IMR-90 (cell line): Measurements from ENCODE around the gene SAMHD1. TPM values are rescaled to one million over a fixed set of nuclear protein-coding genes. Genes with fewer than 3 reads are reported as not detected.

Experiments
- ATAC-seq: fragments of 200-7000 bp; cut with Tn5 transposase; 2 replicates; pipeline ENCODE4 v1.9.1; 2020; ENCODE audit warnings: low read depth, mild to moderate bottlenecking, moderate library complexity
- BruUV-seq: library from RNA; stranded (reverse); fragments of 400-500 nt; replicated peaks from 2 replicates; lab custom pipeline; 2021; lab: Mats Ljungman, UMichigan
- CTCF ChIA-PET: fragments of 300-600 bp; formaldehyde crosslinking; extraction: SDS; loops from one replicate; lab custom pipeline; 2021; ENCODE audit warnings: antibody characterized with exemption; lab: Yijun Ruan, JAX
- POLR2A ChIA-PET: fragments of 300-600 bp; sonication (Branson Sonifier 250); formaldehyde crosslinking; loops from one replicate; lab custom pipeline; 2022; ENCODE audit warnings: antibody characterized with exemption; ENCODE audit not compliant: unreplicated experiment; lab: Charles Lee
- DNase-seq: peaks from one replicate; pipeline ENCODE4 v3.0.0; 2013
- H2AFZ ChIP-seq: replicated peaks from 2 replicates; pipeline ENCODE3; 2013; ENCODE audit warnings: low read length, mild to moderate bottlenecking; ENCODE audit not compliant: poor library complexity
- H2AK5ac ChIP-seq: 2 replicates; pipeline ENCODE4 v1.6.1; 2013; ENCODE audit warnings: low read depth, low read length, inconsistent platforms
- H2AK9ac ChIP-seq: replicated peaks from 2 replicates; pipeline ENCODE3; 2013; ENCODE audit warnings: mild to moderate bottlenecking, low read depth, low read length, moderate library complexity; ENCODE audit not compliant: poor library complexity
- H2BK120ac ChIP-seq: 2 replicates; pipeline ENCODE4 v1.6.1; 2013; ENCODE audit warnings: low read depth, low read length, inconsistent platforms
- H2BK15ac ChIP-seq: 3 replicates; pipeline ENCODE4 v1.6.1; 2013; ENCODE audit warnings: low read depth, low read length, inconsistent platforms
- H2BK20ac ChIP-seq: 2 replicates; pipeline ENCODE4 v1.6.1; 2013; ENCODE audit warnings: low read depth, mild to moderate bottlenecking, inconsistent platforms, low read length, moderate library complexity
- H2BK5ac ChIP-seq: 2 replicates; pipeline ENCODE4 v1.6.1; 2013; ENCODE audit warnings: mild to moderate bottlenecking, low read depth, low read length, inconsistent platforms; ENCODE audit not compliant: poor library complexity, severe bottlenecking
- H3K14ac ChIP-seq: replicated peaks from 2 replicates; pipeline ENCODE4 v1.6.1; 2013; ENCODE audit warnings: low read depth, low read length, inconsistent platforms
- H3K18ac ChIP-seq: 2 replicates; pipeline ENCODE4 v1.6.1; 2013; ENCODE audit warnings: low read depth, low read length, control low read depth
- H3K23ac ChIP-seq: 2 replicates; pipeline ENCODE4 v1.6.1; 2013; ENCODE audit warnings: low read depth, low read length, inconsistent platforms
- H3K27ac ChIP-seq: 2 replicates; pipeline ENCODE4 v1.5.1; 2013; ENCODE audit warnings: mild to moderate bottlenecking, control low read depth, low read length; ENCODE audit not compliant: insufficient read depth
- H3K27me3 ChIP-seq: 2 replicates; pipeline ENCODE4 v1.6.1; 2013; ENCODE audit warnings: low read length; ENCODE audit not compliant: control insufficient read depth, insufficient read depth
- H3K36me3 ChIP-seq: 2 replicates; pipeline ENCODE4 v1.6.1; 2013; ENCODE audit warnings: low read length, mixed read lengths; ENCODE audit not compliant: control insufficient read depth, insufficient read depth
- H3K4ac ChIP-seq: 2 replicates; pipeline ENCODE4 v1.6.1; 2013; ENCODE audit warnings: low read depth, low read length, inconsistent platforms
- H3K4me1 ChIP-seq: 2 replicates; pipeline ENCODE4 v1.6.1; 2013; ENCODE audit warnings: low read length, mixed read lengths; ENCODE audit not compliant: control insufficient read depth, insufficient read depth
- H3K4me2 ChIP-seq: 2 replicates; pipeline ENCODE4 v1.6.1; 2013; ENCODE audit warnings: low read depth, mild to moderate bottlenecking, control low read depth, low read length, moderate library complexity
- H3K4me3 ChIP-seq: 2 replicates; pipeline ENCODE4 v1.5.1; 2013; ENCODE audit warnings: low read depth, mild to moderate bottlenecking, control low read depth, low read length, moderate library complexity; ENCODE audit not compliant: insufficient read depth
- H3K56ac ChIP-seq: 2 replicates; pipeline ENCODE4 v1.6.1; 2013; ENCODE audit warnings: low read length, inconsistent platforms; ENCODE audit not compliant: insufficient read depth; ENCODE audit errors: extremely low read depth
- H3K79me1 ChIP-seq, 2 experiments: 2 replicates each; pipeline ENCODE4 v1.6.1; 2013; ENCODE audit warnings: low read length in 2 of 2, inconsistent platforms in 1 of 2, low read depth in 1 of 2
- H3K9ac ChIP-seq: 2 replicates; pipeline ENCODE4 v1.6.1; 2013; ENCODE audit warnings: low read depth, low read length, control low read depth
- H3K9me1 ChIP-seq: 2 replicates; pipeline ENCODE4 v1.6.1; 2013; ENCODE audit warnings: low read length, inconsistent platforms; ENCODE audit not compliant: insufficient read depth
- H3K9me3 ChIP-seq: 2 replicates; pipeline ENCODE4 v1.6.1; 2013; ENCODE audit warnings: low read length; ENCODE audit not compliant: control insufficient read depth, insufficient read depth
- H4K20me1 ChIP-seq: 2 replicates; pipeline ENCODE4 v1.6.1; 2013; ENCODE audit warnings: low read length, inconsistent platforms; ENCODE audit not compliant: insufficient read depth
- H4K5ac ChIP-seq: 2 replicates; pipeline ENCODE4 v1.6.1; 2013; ENCODE audit warnings: mild to moderate bottlenecking, low read depth, low read length, control low read depth
- H4K8ac ChIP-seq, 2 experiments: 2 replicates each; pipeline ENCODE4 v1.6.1; 2013; ENCODE audit warnings: low read depth in 2 of 2, low read length in 2 of 2, control low read depth in 1 of 2, inconsistent platforms in 1 of 2
- H4K91ac ChIP-seq: 2 replicates; pipeline ENCODE4 v1.6.1; 2013; ENCODE audit warnings: low read depth, low read length, inconsistent platforms; ENCODE audit not compliant: insufficient read depth
- MAFK ChIP-seq: IDR thresholded peaks from 2 replicates; pipeline ENCODE4 v1.6.1; 2012; ENCODE audit warnings: low read depth, low read length, improper control_type of control experiment
- MAZ ChIP-seq: IDR thresholded peaks from 2 replicates; pipeline ENCODE4 v1.6.1; 2012; ENCODE audit warnings: low read depth, mild to moderate bottlenecking, low read length, improper control_type of control experiment, moderate library complexity, borderline replicate concordance
- RAD21 ChIP-seq: IDR thresholded peaks from 2 replicates; pipeline ENCODE4 v1.6.1; 2012; ENCODE audit warnings: low read length, improper control_type of control experiment
- WGBS, 2 experiments: methylation state at CpG; one replicate each; pipeline versions ENCODE4 v1.1.5 to v1.1.7; 2013; ENCODE audit warnings: missing lambda C conversion rate in 2 of 2; ENCODE audit not compliant: insufficient read length in 1 of 2; ENCODE audit errors: extremely low coverage in 2 of 2; 5-methylcytosine and 5-hydroxymethylcytosine counted together
- dilution Hi-C: fragments of 300-500 bp; cut with HindIII; formaldehyde crosslinking; loops from one replicate; pipeline ENCODE4 v1.14.3; 2018; ENCODE audit warnings: low sequenced_read_pairs; ENCODE audit not compliant: unreplicated experiment
- in situ Hi-C: fragments of 300-500 bp; cut with MboI; formaldehyde crosslinking; loops from 3 replicates; pipeline ENCODE4 v1.14.3; 2019; ENCODE audit warnings: low sequenced_read_pairs, inconsistent platforms, mixed read lengths
- intact Hi-C: fragments of 100-400 bp; cut with micrococcal nuclease; formaldehyde crosslinking; loops from 2 replicates; pipeline ENCODE4 v1.10.0; 2022
- polyA plus RNA-seq, 3 experiments: library from polyadenylated mRNA; depleted of rRNA; stranded (reverse); fragments of >200 nt; gene quantifications; 2 replicates each; pipeline ENCODE4 v1.2.3, GENCODE V29; 2012; ENCODE audit warnings: low replicate concordance in 1 of 3
- total RNA-seq: library from RNA; depleted of rRNA; stranded (reverse); fragments of >200 nt; gene quantifications from 2 replicates; pipeline ENCODE4 v1.2.3, GENCODE V29; 2012

Gene SAMHD1
- total and polyA plus RNA-seq, 2 of the 4 experiments (the other 2 are of a cell fraction) = 6.3 to 14.9 TPM

DNA sequence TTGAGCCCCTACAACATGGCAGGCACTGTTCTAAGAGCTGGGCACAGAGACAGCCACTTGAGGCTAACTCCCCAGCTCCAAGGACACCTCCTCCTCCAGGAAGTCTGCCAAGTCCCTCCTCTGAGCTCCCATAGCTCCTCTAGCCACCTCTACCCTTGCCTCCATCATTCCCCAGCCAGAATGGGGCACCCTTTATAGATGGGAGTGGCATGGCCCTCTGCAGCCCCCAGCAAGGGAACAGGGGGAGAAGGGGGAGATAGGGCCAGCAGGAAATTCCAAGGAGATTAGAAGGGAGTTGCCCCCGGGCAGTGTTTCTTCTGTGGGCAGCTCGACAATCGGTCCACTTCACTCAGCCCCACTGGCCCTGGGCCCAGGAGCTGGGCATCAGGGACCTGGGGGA lies 95.3 kb downstream of the SAMHD1 start:
- Histone ChIP-seq H4K91ac (no peak overlapping the region), H2AK5ac (0 out of 2 replicates have a peak overlapping the region, but pooled peaks have one; percentile 47), H2BK20ac (no peak overlapping the region), H3K9me3 (no peaks in the 10 kb centered on the region), H3K56ac (no peak overlapping the region), H3K27ac (peak overlapping the region; percentile 32; the same call in 1 of the 2 replicates), H3K27me3 (no peaks in the 10 kb centered on the region), H2BK5ac (peak overlapping the region; percentile 40), H3K4me2 (no peak overlapping the region), H2AFZ (peak overlapping the region; percentile 44), H3K9me1 (peaks cover 57% of the 10 kb centered on the region), H2BK120ac (0 out of 2 replicates have a peak overlapping the region, but pooled peaks have one; percentile 22), H4K8ac (peak overlapping the region; percentile 5 to 60; a peak in 2 of 4 replicates), H3K18ac (no peak overlapping the region), H3K4me3 (no peak overlapping the region), H3K23ac (0 out of 2 replicates have a peak overlapping the region, but pooled peaks have one; percentile 1), H2AK9ac (peak overlapping the region; percentile 31), H4K20me1 (peaks cover 71% of the 10 kb centered on the region), H4K5ac (no peak overlapping the region), H3K4ac (peak overlapping the region; percentile 34), H3K14ac (0 out of 2 replicates have a peak overlapping the region, but pooled peaks have one; percentile 27), H3K9ac (no peak overlapping the region), H3K79me1 (peaks cover 14 to 91% of the 10 kb centered on the region in 2 experiments; a peak in 3 of 4 replicates), H2BK15ac (no peak overlapping the region), H3K36me3 (peaks cover 14% of the 10 kb centered on the region), H3K4me1 (peaks cover 52% of the 10 kb centered on the region)
- TF ChIP-seq MAFK (no peak), MAZ (no peak), RAD21 (no peak)
- ATAC-seq (peak; percentile 18), DNase-seq (no peak)
- ChIA-PET POLR2A (no interaction called here), CTCF (interaction anchor here (0.7 to 1.6 kb wide), 2 partner anchors 48 to 87 kb away, joined by 3 to 6 read pairs; no protein-coding TSS in a partner anchor)
- intact Hi-C loops = no loop called here
- in situ Hi-C loops = no loop called here
- dilution Hi-C loops = no loop called here
- no TSS peak for BruUV-seq
- no CpG with 5 or more reads among the region's 3 CpGs for WGBS, 2 experiments
